ENCODE measurements around the gene INSYN2B.

The INSYN2B gene

DNA sequence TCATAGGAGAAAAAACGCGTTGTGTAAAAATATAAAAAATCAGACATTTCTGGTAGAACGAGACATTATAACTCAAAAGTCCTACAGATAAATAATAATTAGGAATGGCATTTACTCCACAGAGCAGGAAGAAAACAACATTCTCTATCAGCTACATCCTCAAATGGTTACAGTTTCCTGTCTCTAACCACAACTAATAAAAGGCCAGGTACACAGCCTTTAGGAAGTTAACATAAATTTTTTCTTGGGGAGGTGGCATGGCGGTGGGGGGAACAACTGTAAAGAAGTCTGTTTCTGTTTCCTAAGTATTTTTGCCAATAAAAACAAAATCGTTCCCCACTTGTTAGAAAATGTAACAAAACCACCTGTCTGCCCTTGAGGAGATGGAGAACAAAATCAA lies 44.5 kb downstream of the INSYN2B start:
- Histone ChIP-seq H3K27me3 (ENCODE audit: insufficient read depth, low read length) (no peaks in the 10 kb centered on the region), H3K4me2 (ENCODE audit: low read length) (peak overlapping the region; percentile 6; the same call in 1 of the 2 replicates)
- TF ChIP-seq, protein P1, sequence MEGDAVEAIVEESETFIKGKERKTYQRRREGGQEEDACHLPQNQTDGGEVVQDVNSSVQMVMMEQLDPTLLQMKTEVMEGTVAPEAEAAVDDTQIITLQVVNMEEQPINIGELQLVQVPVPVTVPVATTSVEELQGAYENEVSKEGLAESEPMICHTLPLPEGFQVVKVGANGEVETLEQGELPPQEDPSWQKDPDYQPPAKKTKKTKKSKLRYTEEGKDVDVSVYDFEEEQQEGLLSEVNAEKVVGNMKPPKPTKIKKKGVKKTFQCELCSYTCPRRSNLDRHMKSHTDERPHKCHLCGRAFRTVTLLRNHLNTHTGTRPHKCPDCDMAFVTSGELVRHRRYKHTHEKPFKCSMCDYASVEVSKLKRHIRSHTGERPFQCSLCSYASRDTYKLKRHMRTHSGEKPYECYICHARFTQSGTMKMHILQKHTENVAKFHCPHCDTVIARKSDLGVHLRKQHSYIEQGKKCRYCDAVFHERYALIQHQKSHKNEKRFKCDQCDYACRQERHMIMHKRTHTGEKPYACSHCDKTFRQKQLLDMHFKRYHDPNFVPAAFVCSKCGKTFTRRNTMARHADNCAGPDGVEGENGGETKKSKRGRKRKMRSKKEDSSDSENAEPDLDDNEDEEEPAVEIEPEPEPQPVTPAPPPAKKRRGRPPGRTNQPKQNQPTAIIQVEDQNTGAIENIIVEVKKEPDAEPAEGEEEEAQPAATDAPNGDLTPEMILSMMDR (IDR thresholded peaks at IDR 0.05; ENCODE audit: low read length), result no peak
- TF ChIP-seq EZH2 (IDR thresholded peaks at IDR 0.05; ENCODE audit: borderline replicate concordance, low read length), result no peak

DNA sequence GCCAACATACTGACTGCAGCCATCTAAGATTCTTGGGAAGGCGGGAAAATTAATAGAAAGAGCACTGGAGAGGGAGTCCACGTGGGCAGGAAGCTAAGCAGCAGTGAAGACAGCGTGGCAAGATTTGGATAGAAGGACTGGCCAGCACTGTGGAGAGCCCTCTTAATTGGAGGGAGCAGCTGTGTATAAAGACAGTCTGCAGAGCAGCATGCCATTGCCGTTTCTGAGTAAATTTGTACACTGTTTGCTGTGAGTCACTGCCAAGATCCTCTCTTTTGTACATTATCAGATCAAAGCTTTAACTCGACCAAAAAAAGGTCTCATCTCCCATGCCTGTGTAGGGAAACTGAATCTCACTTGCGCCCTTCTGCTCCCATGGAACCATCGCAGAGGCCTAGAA lies 45.3 kb downstream of the INSYN2B start:
- Histone ChIP-seq H3K79me2 (ENCODE audit: insufficient read depth, low read length) (no peaks in the 10 kb centered on the region), H2AFZ (ENCODE audit: low read length) (no peak overlapping the region), H3F3A (ENCODE audit: insufficient read depth, low read length) (no peaks in the 10 kb centered on the region; the same call in 1 of the 2 replicates), H3K27me3 (ENCODE audit: insufficient read depth, low read length) (no peaks in the 10 kb centered on the region), H3K4me2 (ENCODE audit: low read length) (peak overlapping the region; percentile 28; the same call in 1 of the 2 replicates), H3K36me3 (ENCODE audit: insufficient read depth, low read length) (peaks cover 14% of the 10 kb centered on the region; the same call in 1 of the 2 replicates), H4K20me1 (ENCODE audit: insufficient read depth, low read length) (no peaks in the 10 kb centered on the region), H3K9ac (ENCODE audit: low read length) (no peak overlapping the region), H3K27ac (ENCODE audit: low read depth, low read length, poor library complexity, severe bottlenecking) (peak overlapping the region; percentile 26), H3K9me3 (ENCODE audit: low read length) (no peaks in the 10 kb centered on the region), H3K9me2 (ENCODE audit: low read depth, low read length) (no peaks in the 10 kb centered on the region), H3K4me3 (ENCODE audit: low read depth, low read length, poor library complexity, severe bottlenecking) (no peak overlapping the region), H3K4me1 (ENCODE audit: insufficient read depth, low read length, severe bottlenecking) (peaks cover 23% of the 10 kb centered on the region)
- TF ChIP-seq, protein P1 (IDR thresholded peaks at IDR 0.05; ENCODE audit: low read length), result no peak
- TF ChIP-seq EZH2 (IDR thresholded peaks at IDR 0.05; ENCODE audit: borderline replicate concordance, low read length), result no peak

More for the DNA sequence above, 44.5 kb downstream of the INSYN2B start:
- no peak overlapping the region for H2AFZ ChIP-seq (ENCODE audit: low read length)
- peak overlapping the region; percentile 26 for H3K27ac ChIP-seq (ENCODE audit: low read depth, low read length, poor library complexity, severe bottlenecking)
- H3K36me3 ChIP-seq (ENCODE audit: insufficient read depth, low read length), result peaks cover 11% of the 10 kb centered on the region; the same call in 1 of the 2 replicates
- peaks cover 23% of the 10 kb centered on the region for H3K4me1 ChIP-seq (ENCODE audit: insufficient read depth, low read length, severe bottlenecking)
- no peaks in the 10 kb centered on the region for H3K9me2 ChIP-seq (ENCODE audit: low read depth, low read length)
- H3K9me3 ChIP-seq (ENCODE audit: low read length), result no peaks in the 10 kb centered on the region
- H3F3A ChIP-seq (ENCODE audit: insufficient read depth, low read length), result no peaks in the 10 kb centered on the region; the same call in 1 of the 2 replicates
- H3K79me2 ChIP-seq (ENCODE audit: insufficient read depth, low read length), result no peaks in the 10 kb centered on the region
- H4K20me1 ChIP-seq (ENCODE audit: insufficient read depth, low read length), result no peaks in the 10 kb centered on the region
- no peak overlapping the region for H3K4me3 ChIP-seq (ENCODE audit: low read depth, low read length, poor library complexity, severe bottlenecking)
- H3K9ac ChIP-seq (ENCODE audit: low read length), result no peak overlapping the region

DNA sequence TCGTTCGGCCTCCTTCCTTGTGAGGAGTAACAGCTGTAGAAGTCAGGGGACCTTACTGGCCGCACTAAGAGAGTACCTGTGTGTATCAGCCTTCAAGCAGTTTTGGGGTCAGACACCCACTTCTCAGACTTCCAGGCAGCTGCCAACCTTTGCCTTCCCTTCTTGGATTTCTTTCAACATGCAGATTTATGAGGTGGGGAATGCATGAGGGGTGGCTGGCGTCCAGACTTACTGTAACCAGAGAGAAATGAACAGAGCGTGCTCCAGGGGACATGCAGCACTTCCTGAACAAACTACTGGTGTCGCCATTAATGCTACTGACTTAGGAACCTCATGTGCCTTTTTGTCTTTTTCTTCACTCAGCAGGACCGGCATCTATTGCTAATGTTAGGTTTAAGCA lies 46.7 kb downstream of the INSYN2B start:
- Histone ChIP-seq H3K4me1 (ENCODE audit: insufficient read depth, low read length, severe bottlenecking) (peaks cover 23% of the 10 kb centered on the region), H3K4me2 (ENCODE audit: low read length) (no peak overlapping the region), H3K9ac (ENCODE audit: low read length) (no peak overlapping the region), H4K20me1 (ENCODE audit: insufficient read depth, low read length) (no peaks in the 10 kb centered on the region), H3F3A (ENCODE audit: insufficient read depth, low read length) (no peaks in the 10 kb centered on the region), H3K9me3 (ENCODE audit: low read length) (no peaks in the 10 kb centered on the region), H3K79me2 (ENCODE audit: insufficient read depth, low read length) (no peaks in the 10 kb centered on the region), H3K36me3 (ENCODE audit: insufficient read depth, low read length) (peaks cover 14% of the 10 kb centered on the region; the same call in 1 of the 2 replicates), H3K9me2 (ENCODE audit: low read depth, low read length) (no peaks in the 10 kb centered on the region), H2AFZ (ENCODE audit: low read length) (no peak overlapping the region), H3K4me3 (ENCODE audit: low read depth, low read length, poor library complexity, severe bottlenecking) (no peak overlapping the region), H3K27ac (ENCODE audit: low read depth, low read length, poor library complexity, severe bottlenecking) (no peak overlapping the region), H3K27me3 (ENCODE audit: insufficient read depth, low read length) (no peaks in the 10 kb centered on the region)
- TF ChIP-seq EZH2 (IDR thresholded peaks at IDR 0.05; ENCODE audit: borderline replicate concordance, low read length), result no peak
- TF ChIP-seq, protein P1 (IDR thresholded peaks at IDR 0.05; ENCODE audit: low read length), result no peak

Data from OCI-LY1 (cell line).